GM19351 (cell line): Measurements from ENCODE around the gene ITPRIPL2.

Source experiments
- ATAC-seq: cut with Tn5 transposase; IDR thresholded peaks from one replicate; pipeline ENCODE4 v1.9.1; 2021; ENCODE audit warnings: mild to moderate bottlenecking, moderate library complexity; ENCODE audit not compliant: unreplicated experiment

Gene ITPRIPL2

GRCh38 chr16:19093631-19094541 lies 19.9 kb upstream of the ITPRIPL2 start:
- no peak for ATAC-seq

- no peak for ATAC-seq
These were observed 19.0 kb upstream of the ITPRIPL2 start for GRCh38 chr16:19094542-19095365.

GRCh38 chr16:19095654-19096053 lies 18.1 kb upstream of the ITPRIPL2 start:
- no peak for ATAC-seq

- ATAC-seq, result no peak
These were observed 15.6 kb upstream of the ITPRIPL2 start for GRCh38 chr16:19098173-19098572.

GRCh38 chr16:19102187-19102872 lies 11.4 kb upstream of the ITPRIPL2 start:
- ATAC-seq, result no peak

GRCh38 chr16:19104607-19105006 lies 9.2 kb upstream of the ITPRIPL2 start:
- ATAC-seq, result no peak

GRCh38 chr16:19105131-19105530 lies 8.6 kb upstream of the ITPRIPL2 start:
- no peak for ATAC-seq

GRCh38 chr16:19105891-19106624 lies 7.7 kb upstream of the ITPRIPL2 start:
- no peak for ATAC-seq

GRCh38 chr16:19106625-19107020 lies 7.1 kb upstream of the ITPRIPL2 start:
- no peak for ATAC-seq

GRCh38 chr16:19108409-19109287 lies 5.1 kb upstream of the ITPRIPL2 start:
- ATAC-seq, result no peak

- ATAC-seq, result no peak
These were observed 4.5 kb upstream of the ITPRIPL2 start for GRCh38 chr16:19109288-19109664.

- no peak for ATAC-seq
These were observed 3.0 kb upstream of the ITPRIPL2 start for GRCh38 chr16:19110537-19111360.

GRCh38 chr16:19112099-19112407 lies 1.7 kb upstream of the ITPRIPL2 start:
- ATAC-seq, result no peak

GRCh38 chr16:19114359-19115147 lies 789 bp downstream of the ITPRIPL2 start:
- ATAC-seq, result no peak

- ATAC-seq, result no peak
These were observed 1.6 kb downstream of the ITPRIPL2 start for GRCh38 chr16:19115148-19116021.

GRCh38 chr16:19116711-19117449 lies 3.1 kb downstream of the ITPRIPL2 start:
- ATAC-seq, result no peak
